T-helper 1 cell (primary cell): ENCODE results near the gene STPG4.
"Not testable (repeated sequence)": the region's sequence is repeated elsewhere in the genome, so short reads cannot be mapped to it uniquely, and the experiment has no call there.

ENCODE experiments used
- DNase-seq, 5 donors: peaks; one replicate each; pipeline ENCODE4 v3.0.0-alpha.2; 2012 to 2020

Gene STPG4

DNA sequence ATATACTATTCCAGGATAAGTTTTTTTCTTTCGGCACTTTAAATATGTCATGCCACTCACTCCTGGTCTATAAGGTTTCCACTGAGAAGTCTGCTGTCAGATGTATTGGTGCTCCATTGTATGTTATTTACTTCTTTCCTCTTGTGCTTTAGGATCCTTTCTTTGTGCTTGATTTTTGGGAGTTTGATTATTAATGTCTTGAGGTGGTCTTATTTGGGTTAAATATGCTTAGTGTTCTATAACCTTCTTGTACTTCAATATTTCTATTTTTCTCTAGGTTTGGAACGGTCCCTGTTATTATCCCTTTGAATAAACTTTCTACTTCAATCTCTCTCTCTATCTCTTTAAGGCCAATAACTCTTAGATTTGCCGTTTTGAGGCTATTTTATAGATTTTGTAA, 28.3 kb downstream of the STPG4 start:
- no peak for DNase-seq

GRCh38 chr2:47124740-47125139, 30.4 kb downstream of the STPG4 start:
- DNase-seq = not testable (repeated sequence)

DNA sequence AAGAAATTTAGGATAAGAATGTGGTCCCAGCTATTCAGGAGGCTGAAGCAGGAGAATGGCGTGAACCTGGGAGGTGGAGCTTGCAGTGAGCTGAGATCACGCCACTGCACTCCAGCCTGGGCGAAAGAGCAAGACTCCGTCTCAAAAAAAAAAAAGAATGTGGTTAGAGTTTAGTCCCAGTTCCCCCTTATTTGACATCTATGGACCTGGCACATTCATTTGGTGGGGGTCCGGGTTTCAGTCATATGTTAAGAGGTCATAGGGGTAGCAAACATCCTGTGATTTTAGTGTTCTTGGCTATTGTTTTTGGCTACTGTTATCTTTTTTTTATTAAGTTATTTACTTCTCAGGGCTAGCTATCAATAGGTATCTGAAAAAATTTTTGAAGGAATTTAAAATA, 34.7 kb downstream of the STPG4 start:
- not testable (repeated sequence) for DNase-seq

DNA sequence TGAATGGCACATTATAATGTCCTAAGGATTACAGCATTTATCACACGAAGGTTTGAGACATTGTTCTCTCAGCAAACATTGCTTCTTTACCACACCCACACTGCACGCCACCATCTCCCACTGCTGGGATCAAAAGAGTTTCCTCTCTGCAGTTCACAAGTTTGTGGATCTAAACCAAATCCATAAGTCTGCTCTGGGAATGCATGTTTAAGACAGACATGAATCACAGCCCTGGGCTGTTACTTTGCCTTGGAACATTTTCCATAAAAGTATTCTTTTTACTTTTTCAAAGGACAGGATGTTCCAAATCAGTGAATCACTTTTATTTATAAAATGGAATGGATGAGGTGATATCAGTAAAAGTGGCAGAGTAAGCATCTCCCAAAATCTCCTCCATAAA, 36.1 kb downstream of the STPG4 start:
- no peak for DNase-seq

- DNase-seq = no peak
Observed at GRCh38 chr2:47118581-47118980, 36.5 kb downstream of the STPG4 start.

DNA sequence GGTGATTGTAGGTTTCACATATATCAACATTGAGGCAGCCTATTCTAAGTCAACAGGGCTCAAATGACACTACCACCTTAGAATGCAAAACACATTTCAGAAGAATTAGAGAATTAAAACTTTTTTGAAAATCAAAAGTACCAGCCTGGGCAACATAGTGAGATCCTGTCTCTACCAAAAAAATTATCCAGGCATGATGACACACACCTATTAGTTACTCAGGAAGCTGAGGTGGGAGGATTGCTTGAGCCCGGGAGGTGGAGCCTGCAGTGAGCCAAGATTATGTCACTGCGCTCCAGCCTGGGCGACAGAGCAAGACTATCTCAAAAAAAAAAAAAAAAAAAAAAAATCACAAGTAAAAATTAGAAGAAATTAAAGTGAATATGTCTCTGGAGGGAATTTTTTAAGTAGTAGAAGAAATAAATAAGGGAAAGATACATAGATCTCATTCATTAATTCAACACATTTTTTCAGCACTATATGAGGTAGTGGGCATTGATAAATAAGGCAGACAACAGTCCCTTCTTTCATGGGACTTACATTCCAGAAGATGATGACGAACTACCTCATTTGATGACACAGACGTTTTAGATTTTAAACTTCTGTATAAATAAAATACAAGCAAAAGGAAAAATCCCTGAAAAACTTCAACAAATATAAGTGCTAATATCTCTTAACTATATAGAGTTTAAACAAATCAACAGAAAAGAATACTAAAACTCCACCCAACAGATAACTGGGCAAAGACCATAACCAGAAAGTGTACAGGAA, 42.3 kb downstream of the STPG4 start:
- DNase-seq = no peak

DNA sequence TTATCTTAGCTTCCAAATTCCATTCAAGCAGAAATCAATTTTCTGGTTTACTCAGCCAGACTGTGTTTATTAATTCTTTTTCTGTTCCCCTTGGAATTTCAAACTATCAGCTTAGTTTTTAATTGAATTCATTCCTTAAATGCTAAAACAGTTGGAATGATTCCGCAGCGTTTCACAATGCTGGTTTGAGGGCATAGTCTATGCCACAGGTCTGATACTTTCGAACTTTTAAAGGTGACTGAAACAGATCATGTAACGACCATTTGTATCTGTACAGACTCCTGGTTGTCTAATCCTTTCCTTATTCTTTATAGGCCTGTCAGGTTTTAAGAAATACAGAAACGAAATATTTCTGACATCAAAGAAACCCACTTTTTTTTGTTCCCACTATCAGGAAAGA, 45.4 kb downstream of the STPG4 start:
- no peak for DNase-seq

DNA sequence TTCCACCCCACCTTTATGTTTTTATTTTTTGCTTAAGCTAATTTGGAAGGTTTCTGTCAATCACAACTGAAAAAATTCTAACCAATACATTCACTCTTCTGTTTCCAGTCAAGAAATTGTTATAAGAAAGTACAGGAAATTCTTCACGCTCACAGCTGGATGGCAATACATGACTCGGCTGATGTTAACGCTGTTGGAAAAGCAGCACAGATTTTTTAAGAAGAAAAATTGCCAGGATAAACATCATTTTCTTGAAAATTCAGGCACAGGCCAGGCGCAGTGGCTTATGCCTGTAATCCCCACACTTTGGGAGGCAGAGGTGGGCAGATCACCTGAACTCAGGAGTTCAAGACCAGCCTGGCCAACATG, 46.1 kb downstream of the STPG4 start:
- DNase-seq = no peak

- not testable (repeated sequence) for DNase-seq
Observed at GRCh38 chr2:47108267-47109006, 46.7 kb downstream of the STPG4 start.

- not testable (repeated sequence) for DNase-seq
Observed at GRCh38 chr2:47107201-47107600, 47.9 kb downstream of the STPG4 start.

DNA sequence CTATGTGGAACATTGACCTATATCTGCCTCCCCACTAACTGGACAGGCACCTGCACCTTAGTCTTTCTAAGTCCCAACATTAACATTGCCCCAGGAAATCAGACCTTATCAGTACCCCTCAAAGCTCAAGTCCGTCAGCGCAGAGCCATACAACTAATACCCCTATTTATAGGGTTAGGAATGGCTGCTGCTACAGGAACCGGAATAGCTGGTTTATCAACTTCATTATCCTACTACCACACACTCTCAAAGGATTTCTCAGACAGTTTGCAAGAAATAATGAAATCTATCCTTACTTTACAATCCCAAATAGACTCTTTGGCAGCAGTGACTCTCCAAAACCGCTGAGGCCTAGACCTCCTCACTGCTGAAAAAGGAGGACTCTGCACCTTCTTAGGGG, 48.9 kb downstream of the STPG4 start:
- DNase-seq = not testable (repeated sequence)

GRCh38 chr2:47099712-47100111, 55.4 kb downstream of the STPG4 start:
- DNase-seq = not testable (repeated sequence)

- no peak for DNase-seq
Observed at GRCh38 chr2:47098953-47099352, 56.2 kb downstream of the STPG4 start.

DNA sequence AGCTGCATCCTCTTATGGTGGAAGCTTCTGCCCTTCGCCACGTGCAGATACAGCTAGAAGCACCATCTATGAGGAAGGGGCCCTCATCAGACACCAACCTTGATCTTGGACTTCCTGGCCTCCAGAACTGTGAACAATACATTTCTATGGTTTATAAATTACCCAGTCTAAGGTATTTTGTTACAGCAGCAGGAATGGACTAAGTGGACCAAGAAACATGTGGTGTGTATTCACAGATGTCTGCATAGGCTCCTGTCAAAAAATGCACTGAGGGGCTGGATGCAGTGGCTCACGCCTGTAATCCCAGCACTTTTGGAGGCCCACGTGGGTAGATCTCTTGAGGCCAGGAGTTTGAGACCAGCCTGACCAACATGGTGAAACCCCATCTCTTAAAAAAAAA, 57.5 kb downstream of the STPG4 start:
- DNase-seq = no peak

DNA sequence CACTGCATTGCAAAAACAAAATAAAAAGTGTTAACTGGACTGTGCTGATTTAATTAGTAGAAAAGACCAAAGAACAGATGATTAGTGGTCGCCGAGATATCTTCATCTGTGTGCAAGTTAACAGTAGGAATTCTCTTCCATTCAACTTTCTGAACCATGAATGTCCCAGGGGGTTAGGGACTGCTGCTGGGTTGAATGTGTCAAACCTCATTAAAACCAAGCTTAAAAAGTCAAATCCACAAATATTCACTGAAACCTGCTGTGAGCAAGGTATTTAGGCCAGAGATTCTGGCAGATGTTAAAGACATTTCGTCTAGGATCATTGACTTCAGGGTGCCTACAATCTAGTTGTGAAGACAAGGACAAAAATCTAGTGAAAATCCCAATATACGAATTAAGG, 58.7 kb downstream of the STPG4 start:
- DNase-seq = no peak

GRCh38 chr2:47095349-47096020, 59.6 kb downstream of the STPG4 start:
- no peak for DNase-seq

- no peak for DNase-seq
Observed at GRCh38 chr2:47094511-47095142, 60.5 kb downstream of the STPG4 start.

- no peak for DNase-seq
Observed at GRCh38 chr2:47093626-47094025, 61.5 kb downstream of the STPG4 start.

GRCh38 chr2:47092465-47092864, 62.6 kb downstream of the STPG4 start:
- DNase-seq = no peak

- no peak for DNase-seq
Observed at GRCh38 chr2:47091118-47091517, 64.0 kb downstream of the STPG4 start.

GRCh38 chr2:47089083-47089464, 66.0 kb downstream of the STPG4 start:
- no peak for DNase-seq

GRCh38 chr2:47088371-47089082, 66.6 kb downstream of the STPG4 start:
- no peak for DNase-seq

- no peak for DNase-seq
Observed at GRCh38 chr2:47087051-47087450, 68.1 kb downstream of the STPG4 start.
